Stimulated activated CD4-positive, alpha-beta T cell treated with anti-CD3 and anti-CD28 coated beads, Interleukin-15, amount 100 ng/mL, for 1 hour (primary cell): Measurements from ENCODE around the gene OLFML2B.

ENCODE experiments used
- DNase-seq, 2 donors: peaks; one replicate each; pipeline ENCODE4 v3.0.0-alpha.2; 2020; ENCODE audit warnings: low read depth in 1 of 2, low spot score in 1 of 2

The OLFML2B gene

DNA sequence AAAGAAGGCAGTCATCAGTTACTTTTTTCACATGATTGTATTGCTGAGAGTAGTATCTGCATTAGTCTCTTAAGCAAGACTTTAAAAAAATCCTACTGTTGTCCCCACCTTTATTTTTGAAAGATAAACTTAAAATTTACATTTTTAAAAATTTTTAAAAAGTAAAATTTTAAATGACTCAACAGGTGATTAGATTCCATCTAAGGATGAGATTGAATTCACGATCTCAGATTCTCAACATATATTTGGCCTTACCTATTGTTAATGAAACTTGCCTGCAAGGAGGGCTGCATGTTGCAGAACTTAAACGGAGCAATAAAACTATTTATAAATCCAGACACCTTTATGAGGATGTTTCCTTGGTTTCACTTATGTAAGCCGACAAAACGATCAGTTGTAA is 75.2 kb downstream of the OLFML2B start:
- no peak for DNase-seq

DNA sequence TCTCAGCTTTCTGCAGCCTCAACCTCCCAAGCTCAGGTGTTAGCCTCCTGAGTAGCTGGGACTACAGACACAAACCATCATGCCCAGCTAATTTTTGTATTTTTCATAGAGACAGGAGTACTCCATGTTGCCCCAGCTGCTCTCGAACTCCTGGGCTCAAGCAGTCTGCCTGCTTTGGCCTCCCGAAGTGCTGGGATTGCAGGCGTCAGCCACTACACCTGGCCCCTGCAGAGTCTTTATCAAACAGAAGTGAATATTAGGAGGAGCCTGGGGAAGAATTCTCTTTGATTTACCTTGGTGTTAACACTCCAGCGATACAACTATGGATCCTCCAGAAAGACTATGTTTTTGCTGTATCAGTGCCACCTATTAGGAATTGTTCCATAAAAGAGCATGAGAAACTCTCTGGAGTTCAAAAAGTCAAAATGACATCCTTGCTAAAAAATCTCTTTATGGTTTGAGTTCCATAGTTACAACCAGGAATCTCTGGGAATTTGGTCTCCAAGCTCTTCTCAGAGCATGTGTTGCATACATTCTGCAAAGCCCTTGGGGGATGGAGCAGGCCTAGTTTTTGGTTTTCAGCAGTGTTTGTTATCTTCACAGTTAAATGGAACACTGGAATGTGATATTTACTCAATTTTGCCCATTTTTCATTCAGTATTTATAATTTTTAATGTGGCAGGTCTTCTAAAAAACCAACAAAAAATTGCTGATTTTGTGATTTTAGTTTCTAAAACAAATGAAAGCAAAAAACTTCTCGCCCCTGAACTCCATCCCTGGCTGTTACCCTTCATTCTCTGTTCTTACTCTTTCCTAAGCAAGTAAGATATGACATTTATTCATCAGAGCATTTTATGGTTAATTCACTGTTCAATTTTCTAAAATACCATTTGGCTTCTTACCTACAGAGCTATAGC is 77.3 kb downstream of the OLFML2B start:
- DNase-seq, result no peak

DNA sequence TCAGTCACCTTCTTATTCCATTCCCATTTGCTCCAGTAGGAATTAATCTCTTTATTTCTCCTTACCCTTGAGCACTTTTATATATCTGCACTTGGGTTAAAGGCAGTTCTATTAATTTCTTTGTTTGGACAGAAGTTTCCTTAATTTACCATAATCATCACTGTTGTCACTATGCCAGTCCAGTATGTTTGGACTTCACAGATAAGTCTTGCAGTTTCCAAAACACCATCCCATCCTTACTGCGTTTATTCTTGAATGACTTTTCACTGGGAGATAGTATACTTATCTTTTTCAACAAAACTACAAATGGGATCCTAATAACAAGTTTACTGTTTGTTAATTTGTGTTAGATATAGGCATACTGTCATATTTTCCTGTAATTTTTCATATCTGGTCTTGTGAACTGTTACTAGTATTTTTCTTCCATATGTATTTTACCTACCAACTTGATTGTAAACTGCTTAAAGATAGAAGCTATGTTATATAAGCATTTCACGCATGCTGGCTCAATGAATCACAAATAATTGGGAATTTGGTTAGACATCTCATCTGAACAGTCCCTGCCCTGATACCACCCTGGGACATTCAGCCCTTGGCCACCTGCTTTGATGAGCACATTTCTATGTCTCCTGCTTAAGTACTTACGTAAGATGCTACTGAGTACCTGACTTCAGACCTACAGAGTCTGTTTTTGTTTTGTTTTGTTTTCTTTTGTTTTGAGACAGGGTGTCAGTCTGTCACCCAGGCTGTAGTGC is 78.2 kb downstream of the OLFML2B start:
- no peak for DNase-seq

DNA sequence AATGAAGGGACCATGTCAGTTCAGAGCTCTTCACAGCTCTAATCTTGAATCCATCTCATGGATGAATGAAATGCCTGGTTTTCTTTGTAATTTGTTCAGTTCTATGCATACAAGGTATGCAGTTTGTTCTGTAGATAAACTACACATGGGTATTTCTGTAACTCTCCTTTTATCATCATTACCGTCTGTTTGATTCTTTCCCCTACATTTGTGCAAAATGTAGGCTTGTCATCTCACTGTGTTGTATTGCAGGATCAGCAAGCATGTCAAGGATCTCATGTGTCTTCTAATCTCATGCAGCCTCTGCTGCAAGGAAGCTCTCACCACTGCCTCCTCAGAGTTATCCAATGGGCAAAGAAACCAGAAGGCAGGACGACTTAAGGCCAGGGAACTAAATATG is 79.3 kb downstream of the OLFML2B start:
- no peak for DNase-seq

DNA sequence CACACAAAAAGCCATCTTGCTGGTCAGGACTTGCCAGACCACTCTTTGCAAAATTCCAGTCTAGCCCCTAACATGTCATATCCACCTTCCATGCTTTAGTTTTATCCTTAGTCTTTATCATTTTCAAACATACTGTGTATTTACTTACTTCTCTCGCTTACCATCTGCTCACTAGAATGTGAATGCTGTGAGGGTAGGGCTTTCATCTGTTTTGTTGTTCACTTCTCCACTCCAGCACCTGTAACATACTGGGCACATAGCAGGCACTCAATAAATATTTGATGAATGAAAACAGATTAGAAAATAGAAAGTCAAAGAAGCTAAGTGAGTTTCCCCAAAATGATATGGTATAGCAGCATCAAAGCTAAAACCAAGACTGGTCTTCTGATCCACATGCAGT is 79.9 kb downstream of the OLFML2B start:
- no peak for DNase-seq

DNA sequence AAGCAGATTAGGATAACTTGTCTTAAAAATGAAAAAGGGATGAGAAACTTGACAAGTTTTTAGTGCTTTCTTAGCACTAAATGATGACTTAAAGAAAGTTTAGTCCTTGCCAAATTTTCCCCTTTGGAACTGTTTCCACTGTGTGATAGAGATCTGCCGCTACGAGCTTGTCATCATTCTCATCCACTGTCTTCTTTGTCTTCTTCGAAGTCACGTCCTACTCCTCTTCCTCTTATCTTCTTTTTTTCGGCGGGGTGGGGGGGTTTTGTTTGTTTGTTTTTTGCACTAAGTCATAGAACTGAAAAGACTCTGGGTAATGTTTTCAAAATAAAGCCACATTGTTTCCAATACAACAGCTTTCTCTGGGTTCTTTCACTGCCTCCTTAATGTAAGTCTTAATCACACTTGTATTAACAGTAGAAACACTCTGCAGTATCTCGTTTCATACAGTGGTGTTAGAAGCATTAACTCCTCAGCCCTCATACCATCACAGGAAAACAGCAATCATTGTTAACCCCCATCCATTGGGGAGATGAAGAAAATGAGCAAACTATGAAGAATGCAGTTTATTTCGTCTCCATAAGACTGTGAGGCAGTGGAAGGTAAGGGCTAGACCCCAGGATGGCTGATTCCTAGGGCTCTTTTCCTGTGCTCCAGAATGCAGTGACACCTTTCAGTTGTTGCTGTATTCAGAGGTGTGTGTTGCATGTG is 81.8 kb downstream of the OLFML2B start:
- DNase-seq, result no peak

DNA sequence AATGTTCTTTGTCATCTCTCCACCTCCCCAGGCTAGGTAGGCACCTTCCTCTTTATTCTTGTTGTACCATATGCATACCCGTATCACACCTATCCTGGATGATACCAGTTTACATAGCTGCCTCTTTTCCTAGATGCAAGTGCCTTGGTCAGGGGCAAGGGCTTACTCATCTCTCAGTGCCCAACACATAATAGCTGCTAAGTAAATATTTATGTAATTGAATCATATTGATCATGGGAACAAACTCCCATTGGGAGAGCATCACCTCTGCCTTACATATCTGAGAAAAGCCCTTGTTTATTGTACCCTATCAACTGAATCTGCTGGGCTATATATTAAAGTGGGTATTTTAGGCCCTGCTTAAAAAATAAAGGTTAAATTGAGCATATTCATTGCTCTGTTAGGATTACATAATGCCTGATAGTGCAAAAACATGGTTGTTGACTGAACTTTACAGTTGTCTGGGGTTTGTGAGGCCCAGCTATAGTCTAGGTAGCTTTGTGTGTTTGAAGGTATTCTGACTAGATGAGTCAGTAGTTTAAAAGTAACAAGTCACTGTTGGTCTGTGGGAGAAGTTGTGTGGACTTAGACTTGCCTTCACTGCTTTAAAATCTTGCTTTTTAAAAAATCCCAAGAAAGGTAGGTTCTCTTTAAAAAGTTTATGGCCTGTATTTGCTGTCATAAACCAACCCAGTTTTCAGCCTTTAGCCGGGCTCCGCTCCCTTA is 82.6 kb downstream of the OLFML2B start:
- no peak for DNase-seq

DNA sequence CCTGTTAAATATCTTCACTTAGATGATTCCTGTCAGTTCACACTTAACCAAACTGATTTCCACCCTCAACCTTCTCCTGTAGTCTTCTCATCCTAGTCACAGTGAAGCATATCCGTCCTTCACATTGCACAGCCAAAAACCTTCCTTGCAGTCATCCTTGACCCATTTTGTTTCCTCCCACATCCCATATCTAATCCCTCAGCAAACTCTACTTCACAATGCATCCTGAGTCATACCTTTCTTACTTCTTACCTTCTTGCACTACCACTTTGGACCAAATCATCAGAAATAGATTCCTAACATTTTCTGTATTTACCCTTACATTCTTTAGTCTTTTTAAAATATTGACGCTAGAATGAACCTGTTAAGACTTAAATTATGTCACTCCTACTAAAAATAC is 86.9 kb downstream of the OLFML2B start:
- no peak for DNase-seq

DNA sequence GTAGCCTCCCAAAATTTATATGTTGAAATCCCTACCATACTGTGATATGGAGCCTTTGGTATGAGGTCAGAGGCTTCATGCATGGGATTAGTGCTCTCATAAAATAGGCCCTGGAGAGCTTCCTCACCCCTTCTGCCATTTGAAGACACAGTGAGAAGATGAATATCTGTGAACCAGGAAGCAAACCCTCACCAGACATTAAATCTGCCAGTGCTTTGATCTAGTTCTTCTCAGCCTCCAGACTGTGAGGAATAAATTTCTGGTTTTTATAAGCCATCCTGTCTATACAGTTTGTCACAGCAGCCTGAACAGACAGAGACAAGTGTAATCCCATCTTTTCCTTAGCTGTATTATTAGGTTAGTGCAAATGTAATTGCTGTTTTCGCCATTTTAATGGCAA is 88.4 kb downstream of the OLFML2B start:
- DNase-seq, result no peak

DNA sequence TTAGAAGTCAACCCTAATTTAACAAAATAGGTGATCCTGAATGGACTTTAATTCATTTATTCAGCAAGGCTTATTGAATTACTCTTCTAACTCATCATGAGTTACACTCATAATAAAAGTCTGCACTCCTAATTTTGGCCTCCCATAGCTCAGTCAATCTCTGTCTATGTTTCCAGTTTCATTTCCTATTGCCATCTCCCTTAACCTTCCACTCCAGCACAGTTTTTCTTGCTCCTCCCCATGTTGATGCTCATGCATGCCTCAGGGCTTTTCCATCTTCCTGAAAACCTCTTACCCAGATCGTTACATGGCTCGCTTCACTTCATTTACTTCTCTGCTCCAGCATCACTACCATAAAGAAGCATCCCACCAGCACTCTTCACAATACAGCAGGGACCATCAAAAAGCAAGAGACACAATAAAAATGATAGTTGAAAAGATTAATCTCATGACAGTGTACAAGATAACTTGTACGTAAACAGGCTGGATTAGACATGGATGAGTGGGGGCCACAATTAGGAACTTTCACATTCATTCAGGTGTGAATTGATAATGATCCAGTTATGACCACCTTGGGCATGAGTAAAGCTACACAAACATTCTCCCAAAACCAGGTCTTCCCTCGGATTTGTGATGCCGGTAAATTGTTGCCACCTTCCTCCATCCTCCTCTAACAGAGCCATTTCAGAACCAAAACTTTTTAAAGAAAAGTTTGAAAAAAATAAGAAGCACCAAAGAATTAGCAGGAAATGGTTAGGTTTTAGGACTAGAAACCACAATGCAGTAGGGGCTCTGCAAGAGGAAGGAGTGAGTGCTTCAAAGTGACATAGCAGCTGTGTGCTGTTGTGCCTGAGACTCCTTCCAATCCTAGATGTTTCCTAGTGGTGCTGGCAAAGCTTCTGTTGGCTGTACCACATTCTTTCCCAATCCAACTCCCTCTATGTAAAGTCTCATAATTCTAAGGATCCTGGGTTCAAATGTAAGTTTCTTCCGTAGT is 89.8 kb downstream of the OLFML2B start:
- no peak for DNase-seq
